ENCODE measurements around the gene PKP4.

The PKP4 gene

GRCh38 chr2:158655628-158656027, 198.9 kb downstream of the PKP4 start:
- DNase-seq, result no peak

- DNase-seq, result no peak
These were observed 199.9 kb downstream of the PKP4 start for GRCh38 chr2:158656492-158657229.

GRCh38 chr2:158658396-158658795, 201.6 kb downstream of the PKP4 start:
- DNase-seq, result no peak

GRCh38 chr2:158659483-158659882, 202.7 kb downstream of the PKP4 start:
- no peak for DNase-seq

GRCh38 chr2:158661231-158661630, 204.5 kb downstream of the PKP4 start:
- no peak for DNase-seq

- DNase-seq, result no peak
These were observed 205.7 kb downstream of the PKP4 start for GRCh38 chr2:158662421-158662820.

GRCh38 chr2:158663796-158664195, 207.0 kb downstream of the PKP4 start:
- no peak for DNase-seq

- no peak for DNase-seq
These were observed 208.2 kb downstream of the PKP4 start for GRCh38 chr2:158664987-158665386.

GRCh38 chr2:158665536-158666302, 209.0 kb downstream of the PKP4 start:
- no peak for DNase-seq

- no peak for DNase-seq
These were observed 210.2 kb downstream of the PKP4 start for GRCh38 chr2:158666969-158667368.

- DNase-seq, result no peak
These were observed 210.8 kb downstream of the PKP4 start for GRCh38 chr2:158667586-158667985.

- DNase-seq, result no peak
These were observed 211.4 kb downstream of the PKP4 start for GRCh38 chr2:158668001-158668765.

GRCh38 chr2:158670292-158670691, 213.5 kb downstream of the PKP4 start:
- no peak for DNase-seq

- no peak for DNase-seq
These were observed 214.9 kb downstream of the PKP4 start for GRCh38 chr2:158671360-158672245.

- no peak for DNase-seq
These were observed 219.5 kb downstream of the PKP4 start for GRCh38 chr2:158676295-158676694.

GRCh38 chr2:158676696-158677095, 219.9 kb downstream of the PKP4 start:
- DNase-seq, result no peak

- DNase-seq, result no peak
These were observed 220.8 kb downstream of the PKP4 start for GRCh38 chr2:158677542-158677941.

- DNase-seq, result no peak
These were observed 225.1 kb downstream of the PKP4 start for GRCh38 chr2:158681816-158682215.

- no peak for DNase-seq
These were observed 228.9 kb downstream of the PKP4 start for GRCh38 chr2:158685646-158686045.

GRCh38 chr2:158686210-158686691, 229.5 kb downstream of the PKP4 start:
- no peak for DNase-seq

GRCh38 chr2:158687315-158687714, 230.6 kb downstream of the PKP4 start:
- DNase-seq, result no peak

- DNase-seq, result no peak
These were observed 232.0 kb downstream of the PKP4 start for GRCh38 chr2:158688721-158689120.

Data from CD4-positive, alpha-beta T cell treated with Interleukin-10 for 1 hour (primary cell).